ENCODE measurements around the gene KIF16B.

GRCh38 chr20:16622501-16622900 lies 49.3 kb upstream of the KIF16B start:
- TF ChIP-seq CTCF (IDR thresholded peaks at IDR 0.05) (no peak), REST (IDR thresholded peaks at IDR 0.05; ENCODE audit: insufficient read depth in 1 of 2, low read depth in 2 of 2, low read length in 1 of 2) (no peak), POLR2AphosphoS5 (IDR thresholded peaks at IDR 0.05; ENCODE audit: low read depth, low read length) (no peak), TCF7L2 (IDR thresholded peaks at IDR 0.05; ENCODE audit: low read depth, low read length) (no peak)
